Hepatocyte (in vitro differentiated cells): Measurements from ENCODE around the gene ADAM12.

ENCODE experiments used
- CTCF ChIP-seq: fragments of 200-600 bp; sonication (generic); IDR thresholded peaks from 2 replicates; pipeline ENCODE4 v1.5.1; 2016; ENCODE audit warnings: antibody characterized with exemption, mild to moderate bottlenecking; ENCODE audit not compliant: poor library complexity
- EZH2 ChIP-seq: fragments of 200-600 bp; sonication (generic); IDR thresholded peaks from 2 replicates; pipeline ENCODE4 v1.6.1; 2016; ENCODE audit warnings: antibody characterized with exemption, mild to moderate bottlenecking, borderline replicate concordance
- EZH2phosphoT487 ChIP-seq: fragments of 200-600 bp; sonication (generic); IDR thresholded peaks from one replicate; pipeline ENCODE4 v1.6.1; 2018; ENCODE audit warnings: antibody characterized with exemption, mild to moderate bottlenecking, low read depth, moderate library complexity; ENCODE audit not compliant: unreplicated experiment, severe bottlenecking

GRCh38 chr10:126215746-126216631, 172.3 kb downstream of the ADAM12 start:
- TF ChIP-seq CTCF (no peak), EZH2phosphoT487 (no peak), EZH2 (no peak)
